ENCODE measurements around the gene NOX4. TPM values are rescaled to one million over a fixed set of nuclear protein-coding genes. Genes with fewer than 3 reads are reported as not detected.

NOX4 gene
- total RNA-seq, 1 experiment from 2014 or later = 1.5 TPM

DNA sequence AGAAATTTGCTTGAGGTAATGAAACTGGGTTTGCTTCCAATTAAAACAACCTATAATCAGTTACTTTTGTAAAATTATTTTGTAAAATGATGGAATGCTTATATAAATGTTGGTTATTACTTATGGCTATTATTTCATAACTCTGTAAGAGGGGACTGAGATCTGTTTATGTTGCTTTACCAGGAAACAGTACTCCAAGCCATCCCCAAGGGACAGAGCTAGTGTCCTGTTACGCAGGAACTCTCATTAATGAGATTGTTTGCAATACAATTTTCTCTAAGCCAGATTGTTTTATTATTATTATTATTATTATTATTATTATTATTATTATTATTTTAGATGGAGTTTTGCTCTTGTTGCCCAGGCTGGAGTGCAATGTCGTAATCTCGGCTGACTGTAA, 2.3 kb upstream of the NOX4 start:
- ChIA-PET POLR2A (no interaction called here), CTCF (no interaction called here)
- DNase-seq (ENCODE audit: low spot score) (no peak), ATAC-seq (no peak)
- Mint-ChIP-seq H3K4me1 (peaks cover 29% of the 10 kb centered on the region), H3K27me3 (ENCODE audit: low read depth) (peaks cover 6% of the 10 kb centered on the region; the same call in 1 of the 2 replicates), H3K36me3 (no peaks in the 10 kb centered on the region), H3K9me3 (no peaks in the 10 kb centered on the region), H3K27ac (no peak overlapping the region), H3K4me3 (no peak overlapping the region)
- no peak for TF ChIP-seq PRRX2 (CRISPR knock-in tag; IDR thresholded peaks at IDR 0.05)
- TF ChIP-seq, protein P1, sequence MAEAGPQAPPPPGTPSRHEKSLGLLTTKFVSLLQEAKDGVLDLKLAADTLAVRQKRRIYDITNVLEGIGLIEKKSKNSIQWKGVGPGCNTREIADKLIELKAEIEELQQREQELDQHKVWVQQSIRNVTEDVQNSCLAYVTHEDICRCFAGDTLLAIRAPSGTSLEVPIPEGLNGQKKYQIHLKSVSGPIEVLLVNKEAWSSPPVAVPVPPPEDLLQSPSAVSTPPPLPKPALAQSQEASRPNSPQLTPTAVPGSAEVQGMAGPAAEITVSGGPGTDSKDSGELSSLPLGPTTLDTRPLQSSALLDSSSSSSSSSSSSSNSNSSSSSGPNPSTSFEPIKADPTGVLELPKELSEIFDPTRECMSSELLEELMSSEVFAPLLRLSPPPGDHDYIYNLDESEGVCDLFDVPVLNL (CRISPR knock-in tag; IDR thresholded peaks at IDR 0.05; ENCODE audit: borderline replicate concordance, low read depth) = no peak
- TF ChIP-seq, protein P2, sequence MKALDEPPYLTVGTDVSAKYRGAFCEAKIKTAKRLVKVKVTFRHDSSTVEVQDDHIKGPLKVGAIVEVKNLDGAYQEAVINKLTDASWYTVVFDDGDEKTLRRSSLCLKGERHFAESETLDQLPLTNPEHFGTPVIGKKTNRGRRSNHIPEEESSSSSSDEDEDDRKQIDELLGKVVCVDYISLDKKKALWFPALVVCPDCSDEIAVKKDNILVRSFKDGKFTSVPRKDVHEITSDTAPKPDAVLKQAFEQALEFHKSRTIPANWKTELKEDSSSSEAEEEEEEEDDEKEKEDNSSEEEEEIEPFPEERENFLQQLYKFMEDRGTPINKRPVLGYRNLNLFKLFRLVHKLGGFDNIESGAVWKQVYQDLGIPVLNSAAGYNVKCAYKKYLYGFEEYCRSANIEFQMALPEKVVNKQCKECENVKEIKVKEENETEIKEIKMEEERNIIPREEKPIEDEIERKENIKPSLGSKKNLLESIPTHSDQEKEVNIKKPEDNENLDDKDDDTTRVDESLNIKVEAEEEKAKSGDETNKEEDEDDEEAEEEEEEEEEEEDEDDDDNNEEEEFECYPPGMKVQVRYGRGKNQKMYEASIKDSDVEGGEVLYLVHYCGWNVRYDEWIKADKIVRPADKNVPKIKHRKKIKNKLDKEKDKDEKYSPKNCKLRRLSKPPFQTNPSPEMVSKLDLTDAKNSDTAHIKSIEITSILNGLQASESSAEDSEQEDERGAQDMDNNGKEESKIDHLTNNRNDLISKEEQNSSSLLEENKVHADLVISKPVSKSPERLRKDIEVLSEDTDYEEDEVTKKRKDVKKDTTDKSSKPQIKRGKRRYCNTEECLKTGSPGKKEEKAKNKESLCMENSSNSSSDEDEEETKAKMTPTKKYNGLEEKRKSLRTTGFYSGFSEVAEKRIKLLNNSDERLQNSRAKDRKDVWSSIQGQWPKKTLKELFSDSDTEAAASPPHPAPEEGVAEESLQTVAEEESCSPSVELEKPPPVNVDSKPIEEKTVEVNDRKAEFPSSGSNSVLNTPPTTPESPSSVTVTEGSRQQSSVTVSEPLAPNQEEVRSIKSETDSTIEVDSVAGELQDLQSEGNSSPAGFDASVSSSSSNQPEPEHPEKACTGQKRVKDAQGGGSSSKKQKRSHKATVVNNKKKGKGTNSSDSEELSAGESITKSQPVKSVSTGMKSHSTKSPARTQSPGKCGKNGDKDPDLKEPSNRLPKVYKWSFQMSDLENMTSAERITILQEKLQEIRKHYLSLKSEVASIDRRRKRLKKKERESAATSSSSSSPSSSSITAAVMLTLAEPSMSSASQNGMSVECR (CRISPR knock-in tag; IDR thresholded peaks at IDR 0.05; ENCODE audit: borderline replicate concordance) = no peak
- TF ChIP-seq TEAD4 (CRISPR knock-in tag; IDR thresholded peaks at IDR 0.05) = no peak
- TF ChIP-seq OVOL2 (CRISPR knock-in tag; IDR thresholded peaks at IDR 0.05; ENCODE audit: borderline replicate concordance) = no peak
- no peak for TF ChIP-seq ZNF512 (CRISPR knock-in tag; IDR thresholded peaks at IDR 0.05; ENCODE audit: borderline replicate concordance)
- no peak for TF ChIP-seq NR3C1 (CRISPR knock-in tag; conservative IDR thresholded peaks at IDR 0.05; ENCODE audit: low read depth)
- TF ChIP-seq, protein P3, sequence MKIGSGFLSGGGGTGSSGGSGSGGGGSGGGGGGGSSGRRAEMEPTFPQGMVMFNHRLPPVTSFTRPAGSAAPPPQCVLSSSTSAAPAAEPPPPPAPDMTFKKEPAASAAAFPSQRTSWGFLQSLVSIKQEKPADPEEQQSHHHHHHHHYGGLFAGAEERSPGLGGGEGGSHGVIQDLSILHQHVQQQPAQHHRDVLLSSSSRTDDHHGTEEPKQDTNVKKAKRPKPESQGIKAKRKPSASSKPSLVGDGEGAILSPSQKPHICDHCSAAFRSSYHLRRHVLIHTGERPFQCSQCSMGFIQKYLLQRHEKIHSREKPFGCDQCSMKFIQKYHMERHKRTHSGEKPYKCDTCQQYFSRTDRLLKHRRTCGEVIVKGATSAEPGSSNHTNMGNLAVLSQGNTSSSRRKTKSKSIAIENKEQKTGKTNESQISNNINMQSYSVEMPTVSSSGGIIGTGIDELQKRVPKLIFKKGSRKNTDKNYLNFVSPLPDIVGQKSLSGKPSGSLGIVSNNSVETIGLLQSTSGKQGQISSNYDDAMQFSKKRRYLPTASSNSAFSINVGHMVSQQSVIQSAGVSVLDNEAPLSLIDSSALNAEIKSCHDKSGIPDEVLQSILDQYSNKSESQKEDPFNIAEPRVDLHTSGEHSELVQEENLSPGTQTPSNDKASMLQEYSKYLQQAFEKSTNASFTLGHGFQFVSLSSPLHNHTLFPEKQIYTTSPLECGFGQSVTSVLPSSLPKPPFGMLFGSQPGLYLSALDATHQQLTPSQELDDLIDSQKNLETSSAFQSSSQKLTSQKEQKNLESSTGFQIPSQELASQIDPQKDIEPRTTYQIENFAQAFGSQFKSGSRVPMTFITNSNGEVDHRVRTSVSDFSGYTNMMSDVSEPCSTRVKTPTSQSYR (CRISPR knock-in tag; IDR thresholded peaks at IDR 0.05) = no peak
- TF ChIP-seq, protein P4, sequence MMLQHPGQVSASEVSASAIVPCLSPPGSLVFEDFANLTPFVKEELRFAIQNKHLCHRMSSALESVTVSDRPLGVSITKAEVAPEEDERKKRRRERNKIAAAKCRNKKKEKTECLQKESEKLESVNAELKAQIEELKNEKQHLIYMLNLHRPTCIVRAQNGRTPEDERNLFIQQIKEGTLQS (CRISPR knock-in tag; conservative IDR thresholded peaks at IDR 0.05) = no peak
- TF ChIP-seq, protein P5, sequence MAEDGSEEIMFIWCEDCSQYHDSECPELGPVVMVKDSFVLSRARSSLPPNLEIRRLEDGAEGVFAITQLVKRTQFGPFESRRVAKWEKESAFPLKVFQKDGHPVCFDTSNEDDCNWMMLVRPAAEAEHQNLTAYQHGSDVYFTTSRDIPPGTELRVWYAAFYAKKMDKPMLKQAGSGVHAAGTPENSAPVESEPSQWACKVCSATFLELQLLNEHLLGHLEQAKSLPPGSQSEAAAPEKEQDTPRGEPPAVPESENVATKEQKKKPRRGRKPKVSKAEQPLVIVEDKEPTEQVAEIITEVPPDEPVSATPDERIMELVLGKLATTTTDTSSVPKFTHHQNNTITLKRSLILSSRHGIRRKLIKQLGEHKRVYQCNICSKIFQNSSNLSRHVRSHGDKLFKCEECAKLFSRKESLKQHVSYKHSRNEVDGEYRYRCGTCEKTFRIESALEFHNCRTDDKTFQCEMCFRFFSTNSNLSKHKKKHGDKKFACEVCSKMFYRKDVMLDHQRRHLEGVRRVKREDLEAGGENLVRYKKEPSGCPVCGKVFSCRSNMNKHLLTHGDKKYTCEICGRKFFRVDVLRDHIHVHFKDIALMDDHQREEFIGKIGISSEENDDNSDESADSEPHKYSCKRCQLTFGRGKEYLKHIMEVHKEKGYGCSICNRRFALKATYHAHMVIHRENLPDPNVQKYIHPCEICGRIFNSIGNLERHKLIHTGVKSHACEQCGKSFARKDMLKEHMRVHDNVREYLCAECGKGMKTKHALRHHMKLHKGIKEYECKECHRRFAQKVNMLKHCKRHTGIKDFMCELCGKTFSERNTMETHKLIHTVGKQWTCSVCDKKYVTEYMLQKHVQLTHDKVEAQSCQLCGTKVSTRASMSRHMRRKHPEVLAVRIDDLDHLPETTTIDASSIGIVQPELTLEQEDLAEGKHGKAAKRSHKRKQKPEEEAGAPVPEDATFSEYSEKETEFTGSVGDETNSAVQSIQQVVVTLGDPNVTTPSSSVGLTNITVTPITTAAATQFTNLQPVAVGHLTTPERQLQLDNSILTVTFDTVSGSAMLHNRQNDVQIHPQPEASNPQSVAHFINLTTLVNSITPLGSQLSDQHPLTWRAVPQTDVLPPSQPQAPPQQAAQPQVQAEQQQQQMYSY (CRISPR knock-in tag; IDR thresholded peaks at IDR 0.05) = no peak
- TF ChIP-seq SMAD4 (CRISPR knock-in tag; IDR thresholded peaks at IDR 0.05) = no peak
- TF ChIP-seq, protein P6, sequence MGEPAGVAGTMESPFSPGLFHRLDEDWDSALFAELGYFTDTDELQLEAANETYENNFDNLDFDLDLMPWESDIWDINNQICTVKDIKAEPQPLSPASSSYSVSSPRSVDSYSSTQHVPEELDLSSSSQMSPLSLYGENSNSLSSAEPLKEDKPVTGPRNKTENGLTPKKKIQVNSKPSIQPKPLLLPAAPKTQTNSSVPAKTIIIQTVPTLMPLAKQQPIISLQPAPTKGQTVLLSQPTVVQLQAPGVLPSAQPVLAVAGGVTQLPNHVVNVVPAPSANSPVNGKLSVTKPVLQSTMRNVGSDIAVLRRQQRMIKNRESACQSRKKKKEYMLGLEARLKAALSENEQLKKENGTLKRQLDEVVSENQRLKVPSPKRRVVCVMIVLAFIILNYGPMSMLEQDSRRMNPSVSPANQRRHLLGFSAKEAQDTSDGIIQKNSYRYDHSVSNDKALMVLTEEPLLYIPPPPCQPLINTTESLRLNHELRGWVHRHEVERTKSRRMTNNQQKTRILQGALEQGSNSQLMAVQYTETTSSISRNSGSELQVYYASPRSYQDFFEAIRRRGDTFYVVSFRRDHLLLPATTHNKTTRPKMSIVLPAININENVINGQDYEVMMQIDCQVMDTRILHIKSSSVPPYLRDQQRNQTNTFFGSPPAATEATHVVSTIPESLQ (CRISPR knock-in tag; IDR thresholded peaks at IDR 0.05) = no peak
- TF ChIP-seq, protein P7, sequence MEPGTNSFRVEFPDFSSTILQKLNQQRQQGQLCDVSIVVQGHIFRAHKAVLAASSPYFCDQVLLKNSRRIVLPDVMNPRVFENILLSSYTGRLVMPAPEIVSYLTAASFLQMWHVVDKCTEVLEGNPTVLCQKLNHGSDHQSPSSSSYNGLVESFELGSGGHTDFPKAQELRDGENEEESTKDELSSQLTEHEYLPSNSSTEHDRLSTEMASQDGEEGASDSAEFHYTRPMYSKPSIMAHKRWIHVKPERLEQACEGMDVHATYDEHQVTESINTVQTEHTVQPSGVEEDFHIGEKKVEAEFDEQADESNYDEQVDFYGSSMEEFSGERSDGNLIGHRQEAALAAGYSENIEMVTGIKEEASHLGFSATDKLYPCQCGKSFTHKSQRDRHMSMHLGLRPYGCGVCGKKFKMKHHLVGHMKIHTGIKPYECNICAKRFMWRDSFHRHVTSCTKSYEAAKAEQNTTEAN (CRISPR knock-in tag; IDR thresholded peaks at IDR 0.05) = no peak
- TF ChIP-seq ZNF232 (CRISPR knock-in tag; IDR thresholded peaks at IDR 0.05) = no peak
- no peak for TF ChIP-seq MXD4 (CRISPR knock-in tag; IDR thresholded peaks at IDR 0.05; ENCODE audit: borderline replicate concordance)
- no peak for TF ChIP-seq RELA (CRISPR knock-in tag; IDR thresholded peaks at IDR 0.05; ENCODE audit: borderline replicate concordance)
- no peak for TF ChIP-seq TP53 (CRISPR knock-in tag; IDR thresholded peaks at IDR 0.05)
- TF ChIP-seq EMX1 (CRISPR knock-in tag; IDR thresholded peaks at IDR 0.05) = no peak
